HepG2 (cell line): ENCODE data around the gene HBD. TPM values are rescaled to one million over a fixed set of nuclear protein-coding genes. Genes with fewer than 3 reads are reported as not detected.

Experiments
- ATAC-seq: fragments of 200-7000 bp; cut with Tn5 transposase; 3 replicates; pipeline ENCODE4 v1.9.1; 2020; ENCODE audit warnings: mild to moderate bottlenecking, moderate library complexity
- BruUV-seq: library from RNA; stranded (reverse); fragments of 400-500 nt; replicated peaks from 2 replicates; lab custom pipeline; 2021; lab: Mats Ljungman, UMichigan
- CTCF ChIA-PET: fragments of 300-600 bp; formaldehyde crosslinking; extraction: SDS; loops from one replicate; lab custom pipeline; 2021; ENCODE audit warnings: low total read pairs, inconsistent platforms, low intra/inter-chr PET ratio; lab: Yijun Ruan, JAX
- POLR2A ChIA-PET: fragments of 350-600 bp; sonication (Branson Sonifier 250); formaldehyde crosslinking; loops from one replicate; lab custom pipeline; 2020; ENCODE audit warnings: antibody characterized with exemption, inconsistent platforms; lab: Yijun Ruan, JAX
- DNase-seq: peaks from one replicate; pipeline ENCODE4 v3.0.0-alpha.2; 2015; ENCODE audit warnings: low spot score
- FAIRE-seq: peaks from 3 replicates; lab custom pipeline; 2011; peaks lifted over from hg19 to GRCh38; lab: Jason Lieb, UNC
- H2AFZ ChIP-seq: one replicate; pipeline ENCODE4 v1.6.1; 2011; ENCODE audit warnings: low read length, inconsistent platforms
- H3K27ac ChIP-seq: fragments of 300-600 bp; 3 replicates; pipeline ENCODE4 v1.8.0; 2011; ENCODE audit warnings: mixed run types, mild to moderate bottlenecking, mixed read lengths, low read length, inconsistent platforms; ENCODE audit not compliant: insufficient read depth; ENCODE audit errors: extremely low read length
- H3K27me3 ChIP-seq, 2 experiments: fragments of 200-600 bp in 1 of 2; 2 replicates in 1 of 2; 3 replicates in 1 of 2; pipeline versions ENCODE4 v1.6.0 to v1.8.0; 2011; ENCODE audit warnings: low read length in 2 of 2, mild to moderate bottlenecking in 2 of 2, moderate library complexity in 2 of 2, inconsistent platforms in 1 of 2; ENCODE audit not compliant: insufficient read depth in 2 of 2, control insufficient read depth in 1 of 2
- H3K36me3 ChIP-seq, 2 experiments: fragments of 200-600 bp in 1 of 2; replicated peaks in 1 of 2; 2 replicates in 1 of 2; 3 replicates in 1 of 2; pipeline versions ENCODE4 v1.5.1 to v1.8.0; 2011; ENCODE audit warnings: low read length in 2 of 2, inconsistent platforms in 1 of 2; ENCODE audit not compliant: insufficient read depth in 2 of 2, control insufficient read depth in 1 of 2
- H3K4me1 ChIP-seq: 2 replicates; pipeline ENCODE4 v1.5.1; 2012; ENCODE audit warnings: low read length, inconsistent platforms; ENCODE audit not compliant: insufficient read depth
- H3K4me2 ChIP-seq: 2 replicates; pipeline ENCODE4 v1.6.0; 2011; ENCODE audit warnings: low read depth, low read length, inconsistent platforms
- H3K4me3 ChIP-seq, 3 experiments: fragments of 200-600 bp in 1 of 3; sonication (generic), shearing (Covaris generic) in 1 of 3; replicated peaks in 1 of 3; 2 replicates each; pipeline ENCODE4 v1.5.1; 2011 to 2016; ENCODE audit warnings: low read length in 3 of 3, inconsistent platforms in 2 of 3, low read depth in 2 of 3, mild to moderate bottlenecking in 2 of 3, control low read depth in 1 of 3, mixed read lengths in 1 of 3; ENCODE audit not compliant: insufficient read depth in 1 of 3
- H3K79me2 ChIP-seq: one replicate; pipeline ENCODE4 v1.6.1; 2011; ENCODE audit warnings: low read length, inconsistent platforms; ENCODE audit not compliant: insufficient read depth
- H3K9ac ChIP-seq: 2 replicates; pipeline ENCODE4 v1.6.0; 2011; ENCODE audit warnings: mild to moderate bottlenecking, low read depth, low read length, inconsistent platforms; ENCODE audit not compliant: insufficient read depth
- H3K9me3 ChIP-seq: 2 replicates; pipeline ENCODE4 v1.5.1; 2012; ENCODE audit warnings: mild to moderate bottlenecking, low read length
- H4K20me1 ChIP-seq: 2 replicates; pipeline ENCODE4 v1.6.0; 2011; ENCODE audit warnings: inconsistent platforms, mild to moderate bottlenecking, low read length, moderate library complexity; ENCODE audit not compliant: insufficient read depth
- CENPT ChIP-seq: sonication (generic); formaldehyde crosslinking; IDR thresholded peaks from 2 replicates; pipeline ENCODE4 v1.8.0; 2022; ENCODE audit warnings: low read depth, mild to moderate bottlenecking, moderate library complexity, missing genetic modification reagents
- DRAP1 ChIP-seq: IDR thresholded peaks from 2 replicates; pipeline ENCODE4 v1.6.1; 2016; ENCODE audit warnings: missing genetic modification reagents, missing compliant biosample characterization
- GFI1 ChIP-seq: sonication (generic); formaldehyde crosslinking; IDR thresholded peaks from 2 replicates; pipeline ENCODE4 v1.5.0; 2020; ENCODE audit warnings: missing genetic modification reagents, mild to moderate bottlenecking, borderline replicate concordance
- ISL2 ChIP-seq: sonication (generic); formaldehyde crosslinking; IDR thresholded peaks from 2 replicates; pipeline ENCODE4 v1.5.0; 2020; ENCODE audit warnings: missing genetic modification reagents
- KDM5B ChIP-seq: sonication (generic); formaldehyde crosslinking; IDR thresholded peaks from 2 replicates; pipeline ENCODE4 v1.4.0; 2020; ENCODE audit warnings: missing genetic modification reagents, mild to moderate bottlenecking, borderline replicate concordance
- MAFF ChIP-seq: IDR thresholded peaks from 2 replicates; pipeline ENCODE4 v1.6.1; 2011; ENCODE audit warnings: low read depth, low read length, improper control_type of control experiment
- PAWR ChIP-seq: sonication (generic); formaldehyde crosslinking; IDR thresholded peaks from 2 replicates; pipeline ENCODE4 v1.4.0; 2020; ENCODE audit warnings: missing genetic modification reagents, mild to moderate bottlenecking, borderline replicate concordance
- TCF12 ChIP-seq, 2 experiments: fragments of 450-650 bp in 1 of 2; sonication (generic) in 1 of 2; formaldehyde crosslinking in 1 of 2; IDR thresholded peaks; 2 replicates each; pipeline versions ENCODE4 v1.6.1 to v1.8.0; 2017 to 2022; ENCODE audit warnings: antibody characterized with exemption in 1 of 2, mild to moderate bottlenecking in 1 of 2, missing genetic modification reagents in 1 of 2, moderate library complexity in 1 of 2
- TOPORS ChIP-seq: sonication (generic); formaldehyde crosslinking; IDR thresholded peaks from 2 replicates; pipeline ENCODE4 v1.8.0; 2023; ENCODE audit warnings: mild to moderate bottlenecking, missing genetic modification reagents
- ZBTB8A ChIP-seq: sonication (generic); formaldehyde crosslinking; IDR thresholded peaks from 2 replicates; pipeline ENCODE4 v1.4.0; 2020; ENCODE audit warnings: mild to moderate bottlenecking, low read depth, missing genetic modification reagents, borderline replicate concordance
- ZEB1 ChIP-seq: IDR thresholded peaks from 2 replicates; pipeline ENCODE4 v1.6.1; 2012; ENCODE audit warnings: mild to moderate bottlenecking, low read depth, inconsistent platforms; ENCODE audit not compliant: insufficient replicate concordance
- ZGPAT ChIP-seq: IDR thresholded peaks from 2 replicates; pipeline ENCODE4 v1.6.1; 2016; ENCODE audit warnings: mild to moderate bottlenecking
- ZNF275 ChIP-seq: sonication (generic); formaldehyde crosslinking; IDR thresholded peaks from 2 replicates; pipeline ENCODE4 v1.8.0; 2022; ENCODE audit warnings: missing genetic modification reagents, mild to moderate bottlenecking, inconsistent platforms, borderline replicate concordance
- ZNF577 ChIP-seq: sonication (generic); formaldehyde crosslinking; IDR thresholded peaks from 2 replicates; pipeline ENCODE4 v1.4.0; 2020; ENCODE audit warnings: mild to moderate bottlenecking, low read depth, missing genetic modification reagents, borderline replicate concordance
- WGBS: methylation state at CpG from one replicate; pipeline ENCODE4 v1.1.6; 2017; ENCODE audit warnings: low lambda C conversion rate; 5-methylcytosine and 5-hydroxymethylcytosine counted together
- in situ Hi-C: cut with HindIII; loops from 2 replicates; pipeline ENCODE4 v1.10.0; 2017; ENCODE audit warnings: low pct_unique_long_range_greater_than_20kb; ENCODE audit not compliant: extremely low pct_ligation_motif_present
- intact Hi-C: fragments of 100-400 bp; cut with micrococcal nuclease; formaldehyde crosslinking; loops from one replicate; pipeline ENCODE4 v1.10.0; 2022; ENCODE audit not compliant: unreplicated experiment
- polyA plus RNA-seq, 8 experiments: library from polyadenylated mRNA; depleted of rRNA in 3 of 8; stranded (reverse) in 7 of 8; unstranded in 1 of 8; fragments of >200 nt; fragmentation: Illumina TruSeq in 4 of 8; extraction: Trizol in 4 of 8; gene quantifications; 2 replicates each; pipeline versions ENCODE4 v1.2.1 to v1.2.3, GENCODE V29; 2011 to 2016; ENCODE audit warnings: low read depth in 4 of 8, missing spikeins in 1 of 8, mixed read lengths in 1 of 8; ENCODE audit not compliant: insufficient read depth in 1 of 8
- total RNA-seq, 5 experiments: library from RNA; depleted of rRNA; stranded (reverse); fragments of >200 nt; fragmentation: Illumina TruSeq; extraction: Trizol; gene quantifications; 2 replicates each; pipeline ENCODE4 v1.2.3, GENCODE V29; 2016; ENCODE audit warnings: low read depth in 1 of 5

HBD gene
- total and polyA plus RNA-seq, 2 of the 13 experiments (the other 11 are each of a cell fraction or from before 2014, with no cell fraction given) = not detected

- Histone ChIP-seq H4K20me1 (no peaks in the 10 kb centered on the region), H3K9ac (no peak overlapping the region), H3K4me1 (no peaks in the 10 kb centered on the region), H3K9me3 (no peaks in the 10 kb centered on the region), H3K36me3 (no peaks in the 10 kb centered on the region), H2AFZ (no peak overlapping the region), H3K27me3 (no peaks in the 10 kb centered on the region; a peak in 1 of 5 replicates), H3K79me2 (no peaks in the 10 kb centered on the region), H3K4me2 (no peak overlapping the region), H3K27ac (no peak overlapping the region), H3K4me3 (no peak overlapping the region)
- BruUV-seq = no TSS peak
- TF ChIP-seq ZNF577 (CRISPR knock-in tag) (no peak), MAFF (no peak), ZNF275 (CRISPR knock-in tag) (no peak), TCF12 (IDR thresholded peaks at IDR 0.05) (no peak), TCF12 (CRISPR knock-in tag; IDR thresholded peaks at IDR 0.05) (no peak), TOPORS (CRISPR knock-in tag) (no peak)
- in situ Hi-C loops = loop anchor here (5.0 kb wide), 1 partner anchor 179 kb away; the partner anchor contains the start of gene OR51M1
- intact Hi-C loops = no loop called here
- ChIA-PET CTCF (interaction anchor here (2.9 kb wide), 1 partner anchor 177 kb away, joined by 21 read pairs; no protein-coding TSS in a partner anchor), POLR2A (no interaction called here)
- ATAC-seq (no peak), DNase-seq (no peak), FAIRE-seq (no peak)
- 0% methylated on average over 2 of the region's 2 CpGs for WGBS
Observed at GRCh38 chr11:5203366-5203765, 30.9 kb downstream of the HBD start.

DNA sequence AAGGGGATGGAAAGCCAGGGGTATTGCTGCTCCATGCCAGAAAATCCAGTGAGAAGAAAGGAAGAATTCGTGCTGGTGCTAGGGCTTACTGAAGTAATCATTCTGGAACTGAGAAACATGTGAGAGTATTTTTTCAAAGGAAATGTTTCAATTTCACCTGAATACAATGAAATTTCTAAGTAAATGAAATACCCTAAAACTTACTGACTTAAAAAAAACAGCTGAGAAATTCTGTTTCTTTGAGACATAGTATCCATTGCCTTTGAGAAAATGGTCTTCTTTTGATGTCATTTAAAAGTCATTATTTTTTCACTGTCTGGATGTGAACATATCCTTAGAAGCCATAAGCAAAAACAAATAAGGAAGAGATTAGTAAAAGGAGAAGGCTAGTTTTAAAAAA lies 33.7 kb downstream of the HBD start, which contains the start of gene OR51V1:
TSS of gene OR51V1 (minus strand) at position 101 of the 400 bp plus-strand sequence. CDS start at position 101, 0 bp downstream.
- H3K9me3 ChIP-seq = no peaks in the 10 kb centered on the region
- ATAC-seq = no peak
- in situ Hi-C loops = loop anchor here (5.0 kb wide), 1 partner anchor 182 kb away; the partner anchor contains the start of gene OR51M1
- H3K4me1 ChIP-seq = no peaks in the 10 kb centered on the region
- TF ChIP-seq CENPT (no peak), ZBTB8A (CRISPR knock-in tag) (no peak), ZEB1 (no peak), ZGPAT (CRISPR knock-in tag) (no peak), KDM5B (no peak), PAWR (CRISPR knock-in tag) (no peak), GFI1 (CRISPR knock-in tag) (no peak), DRAP1 (no peak), ISL2 (CRISPR knock-in tag) (no peak)
- H3K36me3 ChIP-seq = no peaks in the 10 kb centered on the region
- no peak within 1 kb of the TSS for H3K9ac ChIP-seq
- no peaks in the 10 kb centered on the region; a peak in 1 of 5 replicates for H3K27me3 ChIP-seq
- FAIRE-seq = no peak
- H3K79me2 ChIP-seq = no peaks in the 10 kb centered on the region
- intact Hi-C loops = no loop called here
- H4K20me1 ChIP-seq = no peaks in the 10 kb centered on the region
- H3K27ac ChIP-seq = no peak within 1 kb of the TSS
- POLR2A ChIA-PET = no interaction called here
- no peak within 1 kb of the TSS for H3K4me3 ChIP-seq
- WGBS = 0% methylated on average over 1 of the region's 1 CpG
- CTCF ChIA-PET = no interaction called here
- no TSS peak for BruUV-seq
- H3K4me2 ChIP-seq = no peak within 1 kb of the TSS
- no peak within 1 kb of the TSS for H2AFZ ChIP-seq
- no peak for DNase-seq
